ENCODE results near the gene ZNF497. TPM values are rescaled to one million over a fixed set of nuclear protein-coding genes. Genes with fewer than 3 reads are reported as not detected.

ZNF497 gene
- total and polyA plus RNA-seq, 9 of the 15 experiments (the other 6 are each of a cell fraction or from before 2014, with no cell fraction given), result 0.06 to 0.98 (median 0.44) TPM; not detected in 1

GRCh38 chr19:58326914-58327726, 35.4 kb downstream of the ZNF497 start, which contains the start of gene ZSCAN22 (continued):
- TF ChIP-seq ZNF318 (IDR thresholded peaks at IDR 0.05; ENCODE audit: borderline replicate concordance in 1 of 2, low read depth in 1 of 2) (no peak), SAFB (IDR thresholded peaks at IDR 0.05; ENCODE audit: borderline replicate concordance, low read depth, low read length) (no peak; the same call in 1 of the 2 replicates), ZNF174 (CRISPR knock-in tag; IDR thresholded peaks at IDR 0.05) (peak; percentile 66; the same call in 1 of the 2 replicates), SP1 (CRISPR knock-in tag; IDR thresholded peaks at IDR 0.05) (peak; percentile 96), SOX6 (IDR thresholded peaks at IDR 0.05) (no peak), NFYB (IDR thresholded peaks at IDR 0.05; ENCODE audit: extremely low read depth, insufficient read length) (no peak), RAD21 (CRISPR knock-in tag; conservative IDR thresholded peaks at IDR 0.05 in 1 of 2, IDR thresholded peaks at IDR 0.05 in 1 of 2) (peak; percentile 11 to 20; a peak in 1 of 4 replicates), ZNF12 (CRISPR knock-in tag; IDR thresholded peaks at IDR 0.05) (no peak; the same call in 1 of the 2 replicates), EWSR1 (IDR thresholded peaks at IDR 0.05; ENCODE audit: borderline replicate concordance, low read depth, partially characterized antibody) (no peak), NCOR1 (IDR thresholded peaks at IDR 0.05) (peak; percentile 49; the same call in 1 of the 2 replicates), ZNF24 (IDR thresholded peaks at IDR 0.05) (peak; percentile 59; the same call in 1 of the 2 replicates), E2F6 (IDR thresholded peaks at IDR 0.05; ENCODE audit: borderline replicate concordance in 1 of 2, extremely low read depth in 1 of 2, insufficient read depth in 1 of 2, insufficient read length in 1 of 2, low read depth in 1 of 2, low read length in 1 of 2, poor library complexity in 1 of 2, severe bottlenecking in 1 of 2) (peak; percentile 26 to 33), SETDB1 (IDR thresholded peaks at IDR 0.05; ENCODE audit: low read length) (no peak), HDAC2 (IDR thresholded peaks at IDR 0.05) (peak; percentile 86; the same call in 1 of the 2 replicates), ZNF277 (CRISPR knock-in tag; IDR thresholded peaks at IDR 0.05; ENCODE audit: borderline replicate concordance) (no peak), ZNF140 (CRISPR knock-in tag; IDR thresholded peaks at IDR 0.05) (no peak)

Measured in K562 (cell line).